GM18868 (cell line): Measurements from ENCODE around the gene CCNY.
"Not testable (repeated sequence)": the region's sequence is repeated elsewhere in the genome, so short reads cannot be mapped to it uniquely, and the experiment has no call there.

ENCODE experiments used
- ATAC-seq: cut with Tn5 transposase; IDR thresholded peaks from one replicate; pipeline ENCODE4 v1.9.1; 2021; ENCODE audit warnings: mild to moderate bottlenecking, moderate library complexity; ENCODE audit not compliant: unreplicated experiment

The CCNY gene

GRCh38 chr10:35336084-35336831, at the start of gene CCNY:
TSS of gene CCNY (plus strand) at chr10:35336509. CDS start at chr10:35337054, 545 bp downstream.
- peak; percentile 77 for ATAC-seq

DNA sequence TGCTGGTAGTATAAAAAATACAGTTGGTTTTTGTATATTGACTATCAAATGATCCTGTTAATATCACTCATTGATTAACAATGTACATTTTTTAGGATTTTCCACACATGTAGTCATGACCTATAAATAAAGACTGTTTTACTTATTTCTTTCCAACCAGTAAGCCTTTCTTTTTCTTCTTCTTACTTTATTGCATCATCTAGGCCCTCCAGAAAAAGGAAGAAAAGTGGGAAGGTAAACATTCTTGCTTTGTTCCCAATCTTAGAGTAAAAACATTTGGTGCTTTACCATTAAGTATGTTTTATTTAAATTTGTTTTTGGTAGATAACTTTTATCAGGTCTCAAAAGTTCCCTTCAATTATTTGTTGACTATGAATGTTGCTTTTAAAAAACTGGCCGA, 47.1 kb upstream of the CCNY start:
- ATAC-seq, result no peak

GRCh38 chr10:35294506-35294905, 41.8 kb upstream of the CCNY start:
- no peak for ATAC-seq

GRCh38 chr10:35299016-35299415, 37.3 kb upstream of the CCNY start:
- no peak for ATAC-seq

- ATAC-seq, result peak; percentile 99
Observed at GRCh38 chr10:35300063-35300699, 36.1 kb upstream of the CCNY start.

GRCh38 chr10:35304649-35305048, 31.7 kb upstream of the CCNY start:
- no peak for ATAC-seq

GRCh38 chr10:35306852-35307251, 29.5 kb upstream of the CCNY start:
- ATAC-seq, result no peak

GRCh38 chr10:35307297-35307696, 29.0 kb upstream of the CCNY start:
- no peak for ATAC-seq

DNA sequence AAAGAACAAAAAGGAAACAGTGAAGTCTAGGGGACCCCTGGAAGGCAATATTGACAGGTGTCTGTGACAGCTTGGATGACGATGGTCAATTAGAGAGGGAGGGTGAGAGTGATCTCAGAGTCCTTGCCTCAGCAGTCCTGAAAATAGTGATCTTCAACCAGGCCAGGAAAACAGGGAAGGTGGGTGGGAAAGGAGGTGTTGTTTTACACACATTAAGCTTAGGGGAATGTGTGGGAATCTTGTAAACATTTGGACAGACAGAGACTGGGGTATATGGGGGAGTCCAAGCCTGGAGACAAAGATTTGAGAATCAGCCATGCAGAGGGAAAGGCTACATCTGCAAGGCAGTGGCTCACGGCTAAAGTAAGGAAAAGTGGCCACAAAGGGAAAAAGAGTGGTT, 27.5 kb upstream of the CCNY start:
- no peak for ATAC-seq

DNA sequence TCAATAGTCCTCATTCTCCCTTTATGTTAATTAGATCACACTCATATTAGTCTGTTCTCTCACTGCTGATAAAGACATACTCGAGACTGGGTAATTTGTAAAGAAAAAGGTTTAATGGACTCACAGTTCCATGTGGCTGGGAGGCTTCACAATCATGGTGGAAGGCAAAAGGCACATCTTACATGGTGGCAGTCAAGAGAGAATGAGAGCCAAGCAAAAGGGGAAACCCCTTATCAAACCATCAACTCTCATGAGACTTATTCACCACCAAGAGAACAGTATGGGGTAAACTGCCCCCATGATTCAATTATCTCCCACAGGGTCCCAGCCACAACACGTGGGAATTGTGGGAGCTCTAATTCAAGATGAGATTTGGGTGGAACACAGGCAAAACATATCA, 22.2 kb upstream of the CCNY start:
- not testable (repeated sequence) for ATAC-seq

DNA sequence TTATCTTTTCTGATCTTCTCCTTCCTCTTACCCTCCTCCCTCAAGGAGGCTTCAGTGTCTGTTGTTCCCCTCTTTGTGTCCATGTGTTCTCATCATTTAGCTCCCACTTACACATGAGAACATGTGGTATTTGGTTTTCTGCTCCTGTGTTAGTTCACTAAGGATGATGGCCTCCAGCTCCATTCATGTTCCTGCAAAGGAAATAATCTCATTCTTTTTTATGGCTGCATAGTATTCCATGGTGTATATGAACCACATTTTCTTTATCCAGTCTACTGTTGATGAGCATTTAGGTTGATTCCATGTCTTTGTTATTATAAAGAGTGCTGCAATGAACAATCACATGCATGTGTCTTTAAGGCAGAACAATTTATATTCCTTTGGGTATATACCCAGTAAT, 21.1 kb upstream of the CCNY start:
- not testable (repeated sequence) for ATAC-seq

DNA sequence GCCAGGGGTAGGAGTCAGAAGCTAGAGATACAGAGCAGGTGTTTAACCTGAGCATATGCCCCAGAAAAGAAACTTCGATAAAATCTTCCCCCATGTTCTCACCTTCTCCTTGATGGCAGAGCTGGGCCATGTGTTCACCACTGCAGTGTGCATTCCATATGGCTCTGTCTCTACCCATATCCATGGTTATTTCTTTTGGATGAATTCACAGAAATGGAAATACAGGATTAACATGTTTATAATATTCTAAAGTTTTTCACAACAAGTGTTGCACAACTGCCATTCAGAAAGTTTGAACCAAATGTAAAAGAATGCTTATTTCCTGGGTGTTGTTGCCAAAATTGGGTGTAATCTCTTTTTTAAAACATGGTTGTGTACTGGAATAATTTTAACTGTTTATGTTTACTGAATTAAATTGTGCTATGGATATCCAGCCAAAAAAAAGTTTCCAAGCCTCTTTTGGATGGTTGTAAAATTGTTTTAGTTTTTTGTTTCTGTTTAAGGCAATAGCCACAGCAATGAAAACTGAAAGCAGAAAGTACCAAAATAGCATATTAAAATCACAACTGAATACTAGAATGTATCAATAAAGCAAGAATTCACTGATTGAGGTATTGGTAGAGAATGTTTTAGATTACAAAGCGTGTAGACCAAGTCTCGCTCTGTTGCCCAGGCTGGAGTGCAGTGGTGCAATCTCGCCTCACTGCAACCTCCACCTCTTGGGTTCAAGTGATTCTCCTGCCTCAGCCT, 19.9 kb upstream of the CCNY start:
- peak; percentile 38 for ATAC-seq

DNA sequence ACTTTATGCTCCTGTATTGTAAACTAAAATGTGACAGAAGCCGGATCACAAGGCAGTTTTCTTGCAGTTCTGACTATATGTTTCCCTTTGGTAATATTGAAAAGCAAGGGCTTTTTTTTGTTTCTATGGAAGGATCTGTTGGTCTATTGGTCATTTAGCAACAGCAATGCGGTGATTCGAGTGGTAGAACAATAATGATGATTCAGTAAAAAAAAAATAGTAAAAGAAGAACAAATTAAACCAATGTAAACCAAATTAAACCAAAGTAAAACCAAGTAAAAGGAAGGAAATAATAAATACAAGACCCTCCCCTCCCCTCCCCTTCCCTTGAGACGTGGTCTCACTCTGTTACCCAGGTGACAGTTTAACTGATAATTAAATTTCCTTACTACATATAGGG, 17.8 kb upstream of the CCNY start:
- ATAC-seq, result no peak

DNA sequence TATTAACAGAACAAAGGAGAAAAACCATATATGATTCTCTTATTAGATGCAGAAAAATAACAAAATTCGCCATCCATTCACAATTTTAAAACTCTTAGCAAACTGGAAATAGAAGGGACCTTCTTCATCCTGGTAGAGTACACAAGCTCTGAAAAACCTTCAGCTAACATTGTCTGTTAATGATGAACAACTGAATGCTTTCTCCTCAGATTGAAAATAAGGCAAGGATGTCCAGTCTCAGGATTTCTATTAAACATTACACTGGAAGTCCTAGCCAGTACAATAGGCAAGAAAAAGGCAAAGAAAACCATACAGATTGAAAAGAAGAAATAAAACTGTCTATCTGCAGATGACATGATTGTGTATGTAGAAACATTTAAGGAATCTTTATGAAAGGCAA, 16.0 kb upstream of the CCNY start:
- no peak for ATAC-seq

DNA sequence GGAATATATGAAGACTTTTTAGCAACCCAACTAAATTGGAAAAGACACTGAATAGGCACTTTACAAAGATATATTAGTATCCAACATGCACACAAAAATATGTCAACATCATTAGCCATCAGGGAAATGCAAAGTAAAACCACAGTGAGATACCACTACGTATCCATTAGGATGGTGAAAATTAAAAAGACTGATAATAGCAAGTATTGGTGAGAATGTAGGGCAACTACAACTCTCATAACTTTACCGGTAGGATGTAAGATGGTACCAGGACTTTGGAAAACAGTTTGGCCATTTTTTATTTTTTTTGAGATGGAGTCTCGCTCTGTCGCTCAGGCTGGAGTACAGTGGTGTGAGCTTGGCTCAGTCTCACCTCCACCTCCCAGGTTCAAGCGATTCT, 13.7 kb upstream of the CCNY start:
- no peak for ATAC-seq

GRCh38 chr10:35324196-35324595, 12.1 kb upstream of the CCNY start:
- ATAC-seq, result no peak

DNA sequence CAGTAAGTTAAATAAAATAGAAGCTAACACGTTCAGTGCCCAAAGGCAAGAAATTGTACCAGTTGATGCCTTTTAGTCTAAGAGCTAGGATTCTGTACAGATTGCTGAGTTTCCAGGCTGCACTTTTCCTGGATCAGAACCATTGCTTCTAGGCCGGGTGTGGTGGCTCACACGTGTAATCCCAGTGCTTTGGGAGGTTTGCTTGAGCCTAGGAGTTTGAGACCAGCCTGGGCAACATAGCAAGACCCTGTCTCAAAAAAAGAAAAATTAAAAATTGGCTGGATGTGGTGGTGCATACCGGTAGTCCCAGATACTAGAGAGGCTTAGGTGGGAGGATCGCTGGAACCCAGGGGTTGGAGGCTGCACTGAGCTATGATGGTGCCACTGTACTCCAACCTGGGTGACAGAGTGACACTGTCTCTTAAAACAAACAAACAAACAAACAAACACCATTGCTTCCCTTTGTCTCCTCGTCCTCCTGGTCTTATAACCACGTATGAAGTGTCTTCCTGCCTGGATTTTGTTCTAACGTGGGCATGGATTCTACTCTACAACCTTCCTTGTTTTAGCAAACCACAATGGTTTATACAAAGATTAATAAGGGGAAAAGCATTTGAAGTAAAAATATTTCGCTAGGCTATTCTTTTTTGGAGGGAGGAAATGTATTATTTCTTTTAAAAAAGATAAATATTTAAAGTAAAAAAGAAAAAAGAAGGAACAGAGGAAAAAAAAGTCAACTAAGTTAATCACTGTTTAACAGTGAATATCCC, 9.7 kb upstream of the CCNY start:
- ATAC-seq, result no peak

GRCh38 chr10:35327790-35328403, 8.4 kb upstream of the CCNY start:
- ATAC-seq, result no peak

GRCh38 chr10:35328404-35329037, 7.8 kb upstream of the CCNY start:
- no peak for ATAC-seq

- no peak for ATAC-seq
Observed at GRCh38 chr10:35329520-35329919, 6.8 kb upstream of the CCNY start.
